GM21786 (cell line): Measurements from ENCODE around the gene SLC44A1.

ENCODE experiments used
- ATAC-seq: cut with Tn5 transposase; IDR thresholded peaks from one replicate; pipeline ENCODE4 v1.9.1; 2021; ENCODE audit not compliant: unreplicated experiment

The SLC44A1 gene

DNA sequence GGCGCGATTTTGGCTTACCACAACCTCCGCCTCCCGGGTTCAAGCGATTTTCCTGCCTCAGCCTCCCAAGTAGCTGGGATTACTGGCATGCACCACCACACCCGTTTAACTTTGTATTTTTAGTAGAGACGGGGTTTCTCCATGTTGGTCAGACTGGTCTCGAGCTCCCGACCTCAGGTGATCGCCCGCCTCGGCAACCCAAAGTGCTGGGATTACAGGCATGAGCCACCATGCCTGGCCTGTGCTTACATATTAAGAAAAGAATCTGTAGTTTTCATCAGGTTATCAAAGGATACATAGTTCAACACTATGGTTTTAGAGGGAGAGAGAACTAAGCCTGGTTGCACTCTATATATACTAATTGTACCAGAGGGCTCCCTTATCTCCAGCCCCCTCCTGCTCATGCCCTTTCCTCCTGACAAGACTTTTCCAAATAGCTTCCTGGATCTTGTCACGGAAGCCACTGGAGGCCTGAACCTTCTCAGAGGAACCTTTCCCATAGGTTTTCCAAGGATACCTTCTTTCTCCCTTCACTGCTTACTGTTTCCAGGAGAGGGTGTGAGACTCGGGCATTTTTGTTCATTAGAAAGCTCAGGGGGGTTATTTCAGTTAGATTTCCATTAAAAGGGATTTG, 53.1 kb downstream of the SLC44A1 start:
- ATAC-seq = no peak

DNA sequence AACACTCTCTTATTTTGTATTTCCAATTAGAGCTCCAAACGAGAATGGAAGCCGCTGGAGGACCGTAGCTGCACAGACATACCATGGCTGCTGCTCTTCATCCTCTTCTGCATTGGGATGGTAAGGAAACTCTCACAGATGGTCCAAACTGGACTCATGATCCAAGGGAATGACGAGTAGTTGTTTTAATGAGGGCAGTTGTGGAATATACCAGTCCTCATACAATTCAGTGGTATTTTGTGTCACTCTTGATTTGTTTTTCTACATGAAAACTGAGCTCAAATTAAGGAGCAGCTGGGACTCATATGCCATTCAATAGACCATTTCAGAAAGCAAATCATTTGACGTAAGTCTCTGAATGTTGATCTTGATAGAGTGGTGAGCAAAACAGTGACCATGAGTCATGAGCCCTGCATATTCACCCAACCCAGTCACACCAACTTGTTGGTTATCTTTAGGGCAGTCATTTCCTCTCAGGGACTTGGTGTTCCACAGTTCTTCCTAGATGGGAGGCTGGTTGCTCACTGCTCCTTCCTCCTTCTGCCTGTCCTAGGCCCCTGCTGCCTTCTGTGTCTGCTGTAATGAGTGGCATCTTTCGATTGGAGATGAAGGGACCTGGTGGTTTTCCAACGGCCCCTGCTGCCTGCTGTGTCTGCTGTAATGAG, 54.9 kb downstream of the SLC44A1 start:
- no peak for ATAC-seq

DNA sequence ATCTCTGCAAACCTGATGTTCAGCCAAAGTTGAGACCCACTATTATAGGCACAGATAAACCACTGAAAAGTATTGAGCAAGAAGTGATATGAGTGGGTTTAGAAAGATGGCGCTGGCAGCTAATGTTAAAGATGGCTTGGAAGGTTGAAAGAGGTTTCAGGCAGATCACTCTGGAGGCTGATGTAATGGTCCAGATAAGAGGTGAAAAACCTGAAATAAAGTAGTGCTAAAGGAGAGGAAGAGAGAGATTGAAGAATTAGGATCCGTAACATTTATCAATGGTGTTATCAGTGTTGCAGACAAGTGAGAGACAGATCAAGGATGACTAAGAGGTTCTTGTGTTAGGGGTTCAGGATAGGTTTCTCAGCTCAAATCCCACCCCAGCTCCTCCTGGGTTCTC, 58.3 kb downstream of the SLC44A1 start:
- no peak for ATAC-seq

DNA sequence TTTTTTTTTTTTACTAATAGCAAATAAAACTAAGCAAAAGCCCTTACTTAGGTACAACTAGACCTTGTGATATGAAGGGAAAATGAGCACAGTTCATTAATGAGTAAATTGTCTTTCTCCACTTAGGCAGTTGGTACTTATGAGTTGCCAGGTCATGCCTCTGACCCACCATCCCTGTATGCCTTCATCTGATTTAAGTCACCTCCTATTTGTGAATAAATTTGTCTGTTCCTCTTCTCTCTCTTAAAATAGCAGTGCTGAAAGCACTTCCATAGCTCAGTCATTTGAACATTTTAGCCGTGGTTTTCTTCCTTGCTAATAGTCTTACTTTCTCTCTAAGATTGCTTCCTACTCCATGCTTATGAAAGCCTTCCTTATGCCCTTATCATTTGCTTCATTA, 61.4 kb downstream of the SLC44A1 start:
- no peak for ATAC-seq

DNA sequence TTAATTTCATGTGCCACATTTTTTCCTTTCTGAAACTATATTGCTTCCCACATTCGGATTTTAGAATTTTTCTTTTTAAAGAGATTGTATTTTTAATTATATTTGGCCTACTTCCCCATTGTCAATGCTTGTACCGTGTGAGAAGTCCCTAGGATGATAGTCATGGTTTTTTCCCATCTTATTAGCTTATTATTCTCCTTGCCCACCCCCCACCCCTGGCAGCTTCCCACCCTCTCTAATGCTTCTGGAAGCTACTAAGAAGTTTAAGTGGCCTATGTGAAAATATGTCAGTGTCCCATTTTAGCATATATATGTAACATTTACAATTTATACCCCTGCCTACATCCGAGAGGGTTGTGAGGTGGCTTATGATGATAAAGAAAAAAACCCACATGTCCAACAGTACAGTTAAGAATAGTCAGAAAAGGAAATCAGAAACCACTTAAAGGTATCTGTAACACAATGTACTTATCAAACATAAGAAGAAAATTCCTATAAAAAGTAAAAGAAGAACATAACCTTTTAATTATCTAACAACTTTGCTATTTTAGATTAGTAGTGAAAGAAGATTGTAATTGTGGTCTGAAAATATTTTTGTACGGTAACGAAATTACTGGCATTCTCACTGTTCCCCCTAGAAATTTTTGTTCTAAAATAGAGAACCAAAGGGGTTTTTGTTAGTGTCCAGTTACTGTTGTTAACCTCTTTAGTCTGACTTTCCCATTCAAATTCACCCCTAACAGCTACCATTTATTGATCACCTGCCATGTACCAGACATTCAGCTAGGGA, 62.1 kb downstream of the SLC44A1 start:
- ATAC-seq = peak; percentile 29

DNA sequence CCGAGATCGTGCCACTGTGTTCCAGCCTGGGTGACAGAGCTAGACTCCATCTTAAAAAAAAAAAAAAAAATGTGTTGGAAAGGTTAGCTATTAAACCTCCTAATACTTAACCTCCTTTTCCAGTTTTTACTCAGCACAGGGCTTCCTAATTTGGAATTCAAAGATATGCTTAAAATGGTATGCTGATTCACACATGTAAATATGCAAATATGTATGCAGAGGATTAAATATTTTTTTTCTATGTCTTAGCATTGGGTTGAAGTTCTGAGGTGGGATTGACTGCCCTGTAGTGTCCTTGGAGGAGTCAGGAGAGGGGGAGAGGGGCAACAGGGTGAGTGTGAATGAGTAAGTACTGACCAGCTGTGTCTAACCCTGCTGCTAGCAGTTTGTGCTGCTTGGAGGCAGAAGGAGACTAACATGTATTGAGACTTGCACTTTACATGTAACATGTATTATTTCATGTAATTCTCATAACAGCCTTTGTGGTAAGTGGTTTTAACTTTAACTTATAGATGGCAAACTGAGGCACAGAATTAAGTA, 63.2 kb downstream of the SLC44A1 start:
- ATAC-seq = no peak

DNA sequence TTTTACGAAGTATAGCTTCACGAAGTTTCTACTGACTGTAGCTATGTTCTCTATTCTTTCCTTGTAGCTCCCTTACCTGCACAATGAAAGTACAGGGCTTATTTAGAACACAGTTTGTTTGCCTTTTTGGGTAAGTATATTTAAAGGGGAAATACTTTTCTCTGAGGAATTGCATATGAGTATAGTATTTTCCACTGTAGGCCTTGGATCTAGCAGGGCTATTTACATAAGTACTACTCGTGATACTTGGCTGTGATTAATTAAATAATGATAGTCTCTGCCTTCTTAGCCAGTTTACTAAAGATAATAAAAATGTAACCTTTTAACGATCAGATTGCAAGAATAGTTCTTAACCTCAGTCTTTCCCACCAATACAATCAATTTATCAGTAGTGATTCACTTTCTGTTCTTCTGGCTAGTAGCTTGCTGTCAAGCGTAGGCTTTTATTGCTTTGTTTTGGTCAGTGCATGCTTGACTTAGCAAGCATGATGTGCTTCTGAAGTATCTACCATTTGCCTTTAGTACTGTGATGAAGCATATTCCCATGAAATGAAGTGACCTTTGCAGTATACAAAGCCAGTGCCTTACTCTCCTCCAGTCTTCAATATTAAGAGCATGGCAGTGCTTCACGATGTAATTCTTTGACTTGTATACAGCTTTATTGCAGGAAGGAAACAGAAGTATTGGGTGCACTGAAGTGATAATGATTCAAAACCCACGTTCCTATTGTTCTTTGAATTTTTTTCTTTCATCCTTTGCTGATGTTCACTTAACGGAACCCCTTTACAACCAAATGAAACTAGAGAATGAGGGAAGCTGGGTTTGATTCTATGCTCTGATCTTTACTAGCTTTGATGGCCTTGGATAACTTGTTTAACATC, 64.2 kb downstream of the SLC44A1 start:
- ATAC-seq = no peak

DNA sequence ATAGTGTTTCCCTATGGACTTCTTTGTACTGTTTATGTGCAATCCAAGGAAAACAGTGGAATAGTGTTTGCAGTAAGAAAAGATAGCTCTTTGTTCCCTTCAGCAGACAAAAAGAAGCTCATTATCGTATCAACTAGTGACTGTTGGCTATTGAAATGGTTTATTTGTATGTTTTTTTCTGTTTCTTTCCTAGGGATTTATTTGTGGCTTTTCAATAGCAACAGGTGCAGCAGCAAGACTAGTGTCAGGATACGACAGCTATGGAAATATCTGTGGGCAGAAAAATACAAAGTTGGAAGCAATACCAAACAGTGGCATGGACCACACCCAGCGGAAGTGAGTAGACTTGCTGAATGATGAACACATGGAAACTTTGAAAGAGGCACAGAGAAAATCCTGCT, 65.1 kb downstream of the SLC44A1 start:
- no peak for ATAC-seq

DNA sequence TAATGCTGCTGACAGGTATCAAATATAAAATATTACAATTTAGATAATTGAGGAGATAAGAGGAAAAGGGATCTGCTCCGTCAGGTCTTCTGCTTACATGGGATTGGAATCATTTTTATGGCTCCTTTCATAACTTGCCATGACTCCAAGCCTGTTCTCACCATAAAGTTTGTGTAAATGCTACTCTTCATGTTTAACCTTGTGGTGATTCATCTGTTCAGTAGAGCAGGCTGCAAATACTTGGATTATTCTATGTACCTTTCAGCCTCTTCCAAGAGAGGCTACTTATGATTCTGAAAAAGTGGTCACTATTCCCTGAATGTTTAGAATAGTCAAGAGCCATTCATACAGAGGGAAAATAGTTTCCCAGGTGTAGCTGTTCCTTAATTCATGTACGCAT, 66.9 kb downstream of the SLC44A1 start:
- no peak for ATAC-seq

DNA sequence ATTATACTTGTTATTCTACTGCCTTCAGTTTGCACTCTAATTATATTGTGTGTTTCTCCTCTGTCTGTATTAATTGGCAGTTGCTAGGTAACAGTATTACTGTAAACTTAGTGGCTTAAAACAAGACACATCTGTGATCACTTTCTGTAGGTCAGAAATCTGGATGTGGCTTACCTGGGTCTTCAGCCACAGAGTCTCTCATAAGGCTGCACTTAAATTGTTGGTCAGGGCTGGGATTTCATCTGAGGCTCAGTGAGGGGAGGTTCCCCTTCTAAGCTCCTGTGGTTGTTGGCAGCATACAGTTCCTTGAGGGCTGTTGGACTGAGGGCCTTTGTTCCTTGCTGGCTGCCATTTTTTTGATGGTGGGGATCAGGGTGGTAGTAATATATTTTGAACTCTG, 68.8 kb downstream of the SLC44A1 start:
- peak; percentile 44 for ATAC-seq

DNA sequence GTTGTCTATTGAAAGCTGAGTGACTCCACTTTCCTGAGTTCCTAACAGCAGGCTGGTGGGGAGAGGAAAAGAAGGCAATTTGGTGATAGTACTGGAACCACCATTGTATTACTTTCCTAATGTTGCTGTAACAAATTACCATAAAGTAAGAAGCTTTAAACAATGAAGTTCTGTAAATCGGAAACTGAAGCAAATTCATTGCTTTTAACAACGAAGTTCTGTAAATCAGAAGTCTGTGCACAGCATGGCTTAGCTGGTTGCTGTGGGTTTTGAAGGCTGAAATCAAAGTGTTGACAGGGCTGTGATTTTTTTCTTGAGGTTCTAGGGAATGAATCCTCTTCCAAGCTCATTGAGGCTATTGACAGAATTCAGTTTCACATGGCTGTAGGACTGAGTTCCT, 72.3 kb downstream of the SLC44A1 start:
- ATAC-seq = no peak

DNA sequence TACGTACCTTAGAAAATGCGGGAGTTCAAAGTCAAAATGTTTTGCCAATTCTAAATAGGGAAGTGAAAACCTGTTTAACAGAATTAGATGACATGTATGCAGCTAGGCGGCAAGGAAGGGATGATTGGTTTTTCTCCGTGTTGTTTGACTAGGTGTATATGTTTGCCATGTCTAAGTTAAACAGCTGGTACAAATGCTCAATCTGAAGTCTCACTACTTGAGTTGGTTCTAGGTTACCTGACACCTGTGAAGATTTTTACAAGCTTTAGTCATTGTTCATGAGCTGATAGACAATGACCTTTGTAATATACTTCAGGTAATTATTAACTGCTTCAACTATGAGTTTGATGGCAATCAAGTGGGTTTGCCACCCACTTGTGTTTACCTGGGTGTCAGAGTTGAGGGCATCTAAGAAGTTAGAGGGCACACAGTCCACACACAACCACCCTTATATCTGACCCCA, 74.3 kb downstream of the SLC44A1 start:
- ATAC-seq = peak; percentile 58

DNA sequence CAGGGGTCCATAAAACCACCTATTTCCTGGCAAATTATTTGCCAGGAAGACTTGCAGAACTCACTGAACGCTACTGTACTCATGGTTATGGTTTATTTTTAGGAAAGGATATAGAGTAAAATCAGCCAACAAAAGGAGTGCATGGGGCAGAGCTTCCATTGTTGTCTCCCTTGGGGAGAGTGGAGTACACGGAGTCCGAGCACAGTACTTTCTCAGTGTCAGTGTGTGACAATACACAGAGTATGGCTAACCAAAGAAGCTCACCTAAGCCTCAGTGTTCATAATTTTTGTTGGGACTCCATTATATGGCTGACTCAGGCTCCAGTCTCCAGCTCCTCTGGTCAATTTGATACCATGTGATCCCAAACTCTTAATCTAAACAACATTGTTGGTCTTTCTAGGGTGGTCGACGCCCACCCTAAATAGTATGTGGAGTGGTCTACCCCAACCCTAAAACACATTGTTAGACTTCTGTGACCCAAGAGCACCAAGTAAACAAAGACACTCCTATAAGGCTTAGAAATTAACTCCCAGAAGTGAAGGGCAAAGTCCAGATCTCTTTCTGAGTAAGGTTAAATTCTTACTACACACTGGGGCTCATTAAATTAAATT, 74.9 kb downstream of the SLC44A1 start:
- ATAC-seq = no peak

DNA sequence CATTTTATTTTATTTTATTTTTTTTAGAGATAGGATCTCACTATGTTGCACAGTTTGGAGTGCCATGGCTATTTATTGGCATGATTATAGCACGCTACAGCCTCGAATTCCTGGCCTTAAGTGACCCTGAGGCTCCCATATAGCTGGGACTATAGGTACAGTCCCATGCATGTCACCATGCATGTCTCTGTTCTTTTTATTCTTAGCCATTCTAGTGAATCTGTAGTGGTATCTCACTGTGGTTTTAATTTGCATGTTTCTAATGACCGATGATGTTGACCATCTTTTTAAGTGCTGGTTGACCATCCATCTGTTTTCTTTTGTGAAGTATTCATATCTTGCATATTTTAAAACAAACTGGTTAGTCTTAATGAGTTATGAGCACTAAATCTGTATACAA, 76.1 kb downstream of the SLC44A1 start:
- ATAC-seq = peak; percentile 73

DNA sequence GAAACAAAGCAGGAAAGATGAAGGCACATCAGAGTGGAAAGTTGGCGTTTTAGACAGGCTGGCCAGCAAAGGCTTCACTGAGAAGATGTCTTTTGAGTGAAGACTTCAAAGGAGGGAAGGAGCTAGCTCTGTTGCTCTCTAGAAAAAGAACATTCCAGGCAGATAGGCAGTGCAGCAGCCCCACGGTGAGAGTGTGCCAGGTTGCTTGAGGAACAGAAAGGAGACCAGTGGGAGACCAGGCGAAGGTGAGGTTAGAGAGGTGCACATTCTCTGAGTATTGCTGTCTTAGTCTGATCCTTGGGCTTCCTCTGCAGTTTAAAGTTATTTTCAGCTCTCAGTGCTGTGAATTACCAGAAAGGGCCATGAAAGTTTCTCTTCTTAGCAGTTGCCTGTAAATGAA, 83.8 kb downstream of the SLC44A1 start:
- no peak for ATAC-seq

DNA sequence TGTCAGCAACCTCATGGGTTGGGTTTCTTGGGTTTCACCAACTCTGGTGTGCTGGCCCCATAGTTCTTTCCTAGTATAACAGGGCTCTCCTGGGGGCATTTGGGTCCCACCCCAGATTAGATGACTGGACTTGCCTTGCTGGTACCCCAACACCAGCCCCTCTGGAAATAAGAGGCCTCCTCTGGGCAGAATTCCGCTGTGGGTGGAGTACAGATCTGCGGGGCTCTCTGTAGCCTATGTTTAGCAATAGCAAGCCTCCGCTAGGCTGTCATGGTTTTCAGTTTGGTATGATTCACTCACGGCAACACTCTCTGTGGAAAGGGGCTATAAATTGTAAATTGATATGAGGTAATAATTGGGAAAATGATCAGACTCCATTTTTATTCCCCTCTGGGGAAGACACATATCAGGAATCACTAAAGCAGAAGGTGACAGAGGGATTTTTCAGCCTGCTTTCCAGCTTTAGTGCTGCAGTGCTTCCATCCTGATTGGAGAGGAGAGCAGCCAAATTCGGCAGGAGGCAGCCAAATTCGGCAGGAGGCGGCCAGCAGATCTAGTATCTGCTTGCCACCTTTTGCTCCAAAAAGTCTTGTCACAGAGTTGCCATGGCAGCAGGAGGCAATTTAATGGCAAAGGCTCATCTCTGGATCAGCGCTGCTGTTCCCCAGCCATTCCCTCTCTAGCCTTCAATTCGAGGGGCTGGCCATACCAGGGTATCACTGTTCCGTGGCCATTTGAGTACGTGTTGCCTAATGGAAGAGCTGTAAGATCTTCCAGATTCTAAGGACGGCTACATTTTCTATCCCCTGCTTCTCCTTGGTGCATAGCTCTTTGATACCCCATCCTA, 84.6 kb downstream of the SLC44A1 start:
- no peak for ATAC-seq

DNA sequence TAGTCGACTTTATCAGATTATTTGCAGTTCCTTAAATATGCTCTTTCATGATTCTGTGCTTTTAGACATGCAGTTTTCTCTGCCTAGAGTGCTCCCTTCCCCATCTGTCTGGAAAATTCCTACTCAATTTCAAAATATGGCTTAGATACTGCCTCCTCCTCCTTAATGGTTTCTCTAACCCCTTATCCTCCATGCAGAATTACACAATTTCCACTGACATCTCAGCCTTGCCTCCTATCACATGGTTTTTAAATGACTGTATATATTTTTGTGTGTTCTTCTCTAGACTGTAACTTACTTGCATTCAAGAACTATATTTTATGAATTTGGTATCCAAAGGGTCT, 85.2 kb downstream of the SLC44A1 start:
- no peak for ATAC-seq

DNA sequence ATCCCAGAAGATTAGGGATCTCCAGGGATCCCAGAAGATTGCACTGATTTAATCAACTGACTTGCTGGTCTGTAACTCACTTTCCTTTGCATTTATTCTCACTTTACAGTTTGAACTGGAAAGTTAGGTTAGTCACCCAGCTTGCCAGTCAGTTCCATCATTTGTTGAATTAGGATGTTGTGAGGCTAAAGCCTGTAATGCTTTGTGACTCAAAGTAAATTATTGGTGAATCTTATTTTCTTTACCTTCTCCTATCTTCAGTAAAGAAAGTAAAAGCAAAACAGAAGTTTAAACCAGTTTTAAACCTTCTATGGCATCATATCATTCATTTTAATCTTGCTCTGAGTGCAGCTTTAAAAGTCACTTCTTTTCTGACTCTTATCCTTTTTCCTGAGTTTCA, 85.8 kb downstream of the SLC44A1 start:
- no peak for ATAC-seq

DNA sequence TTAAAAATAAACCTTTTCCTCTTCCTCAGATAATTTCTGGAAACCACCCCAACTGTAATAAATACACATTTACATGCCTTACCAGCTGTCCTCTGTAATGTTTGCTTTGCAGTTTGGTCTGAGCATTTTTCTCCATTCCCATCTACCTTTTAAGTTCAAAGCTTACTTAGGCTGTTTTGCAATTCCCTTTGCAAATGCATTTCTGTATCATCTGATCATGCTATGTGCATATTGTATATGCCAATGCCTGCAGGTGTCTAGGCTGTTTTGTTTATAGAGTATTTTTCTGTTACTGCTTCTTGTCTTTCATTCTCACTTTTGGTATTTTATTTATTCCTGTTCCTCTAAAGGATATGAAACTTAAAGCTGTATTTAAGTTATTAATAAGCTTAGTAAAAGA, 86.3 kb downstream of the SLC44A1 start:
- ATAC-seq = peak; percentile 58

DNA sequence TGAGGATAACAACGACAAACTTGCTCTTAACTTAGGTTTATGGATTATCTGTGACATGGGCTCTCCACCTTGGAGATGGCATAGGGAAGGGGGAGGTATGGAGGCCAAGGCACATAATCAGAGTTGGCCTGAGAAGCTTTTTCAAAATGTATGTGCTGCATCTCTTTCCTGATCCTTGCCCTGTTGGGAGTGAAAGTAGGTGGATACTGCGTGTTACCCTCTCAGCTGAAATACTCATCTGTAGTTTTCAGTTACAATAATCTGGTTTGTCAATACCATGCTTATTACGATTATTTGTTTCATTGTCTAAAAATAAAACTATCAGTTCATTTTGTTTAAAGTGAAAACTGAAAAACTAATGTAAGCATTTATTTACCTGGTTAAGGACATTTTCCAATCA, 86.7 kb downstream of the SLC44A1 start:
- peak; percentile 35 for ATAC-seq
